H9 (cell line): ENCODE results near the gene OS9. TPM values are rescaled to one million over a fixed set of nuclear protein-coding genes. Genes with fewer than 3 reads are reported as not detected.

Experiments
- DNase-seq: peaks from one replicate; pipeline ENCODE4 v3.0.0-alpha.2; 2017
- H2AFZ ChIP-seq: one replicate; pipeline ENCODE4 v1.6.1; 2013; ENCODE audit warnings: mild to moderate bottlenecking, low read length, control low read depth, moderate library complexity
- H2AK5ac ChIP-seq: 2 replicates; pipeline ENCODE4 v1.6.1; 2013; ENCODE audit warnings: low read length, control low read depth, mixed read lengths; ENCODE audit not compliant: insufficient read length
- H2BK120ac ChIP-seq: one replicate; pipeline ENCODE4 v1.6.1; 2013; ENCODE audit warnings: low read depth, mild to moderate bottlenecking, low read length, control low read depth, inconsistent platforms; ENCODE audit not compliant: poor library complexity, severe bottlenecking
- H2BK12ac ChIP-seq: 2 replicates; pipeline ENCODE4 v1.6.1; 2013; ENCODE audit warnings: low read length, control low read depth, mixed read lengths, low read depth; ENCODE audit not compliant: insufficient read length
- H2BK15ac ChIP-seq: 2 replicates; pipeline ENCODE4 v1.6.1; 2013; ENCODE audit warnings: low read depth, low read length, control low read depth
- H2BK20ac ChIP-seq: one replicate; pipeline ENCODE4 v1.6.1; 2013; ENCODE audit warnings: low read depth, mild to moderate bottlenecking, low read length, control low read depth, inconsistent platforms; ENCODE audit not compliant: poor library complexity, severe bottlenecking
- H2BK5ac ChIP-seq: 2 replicates; pipeline ENCODE4 v1.6.1; 2013; ENCODE audit warnings: low read length, control low read depth, mixed read lengths; ENCODE audit not compliant: insufficient read length
- H3K14ac ChIP-seq: 2 replicates; pipeline ENCODE4 v1.6.1; 2013; ENCODE audit warnings: low read length, control low read depth; ENCODE audit not compliant: insufficient read depth
- H3K18ac ChIP-seq: 2 replicates; pipeline ENCODE4 v1.6.1; 2013; ENCODE audit warnings: low read depth, mild to moderate bottlenecking, mixed read lengths, low read length, control low read depth; ENCODE audit not compliant: insufficient read length
- H3K23ac ChIP-seq: 2 replicates; pipeline ENCODE4 v1.6.1; 2013; ENCODE audit warnings: low read length, control low read depth, mixed read lengths, low read depth; ENCODE audit not compliant: insufficient read length
- H3K23me2 ChIP-seq: 2 replicates; pipeline ENCODE4 v1.6.1; 2013; ENCODE audit warnings: low read depth, mild to moderate bottlenecking, mixed read lengths, low read length, control low read depth; ENCODE audit not compliant: insufficient read length, poor library complexity, severe bottlenecking
- H3K27ac ChIP-seq: 2 replicates; pipeline ENCODE4 v1.5.1; 2013; ENCODE audit warnings: low read length, control low read depth, mixed read lengths, low read depth; ENCODE audit not compliant: insufficient read length
- H3K27me3 ChIP-seq: 2 replicates; pipeline ENCODE4 v1.6.1; 2013; ENCODE audit warnings: low read length, control low read depth, inconsistent platforms; ENCODE audit not compliant: insufficient read depth
- H3K4ac ChIP-seq: 2 replicates; pipeline ENCODE4 v1.6.1; 2013; ENCODE audit warnings: low read depth, mild to moderate bottlenecking, control low read depth, inconsistent platforms, low read length, moderate library complexity
- H3K4me1 ChIP-seq: 2 replicates; pipeline ENCODE4 v1.6.1; 2013; ENCODE audit warnings: low read length, control low read depth, inconsistent platforms; ENCODE audit not compliant: insufficient read depth
- H3K4me2 ChIP-seq: 2 replicates; pipeline ENCODE4 v1.6.1; 2013; ENCODE audit warnings: low read length, control low read depth, mixed read lengths; ENCODE audit not compliant: insufficient read length, insufficient read depth
- H3K56ac ChIP-seq: 2 replicates; pipeline ENCODE4 v1.6.1; 2013; ENCODE audit warnings: low read depth, mild to moderate bottlenecking, mixed read lengths, low read length, control low read depth; ENCODE audit not compliant: insufficient read length
- H3K79me1 ChIP-seq: 2 replicates; pipeline ENCODE4 v1.6.1; 2013; ENCODE audit warnings: low read depth, mild to moderate bottlenecking, moderate library complexity, low read length, control low read depth, inconsistent platforms; ENCODE audit not compliant: insufficient read depth, poor library complexity, severe bottlenecking
- H3K79me2 ChIP-seq: 2 replicates; pipeline ENCODE4 v1.6.1; 2013; ENCODE audit warnings: low read length, control low read depth, inconsistent platforms; ENCODE audit not compliant: insufficient read depth
- H3K9ac ChIP-seq: 2 replicates; pipeline ENCODE4 v1.6.1; 2013; ENCODE audit warnings: low read length, control low read depth, mixed read lengths; ENCODE audit not compliant: insufficient read length; ENCODE audit errors: extremely low read depth
- H3K9me3 ChIP-seq: one replicate; pipeline ENCODE4 v1.6.1; 2013; ENCODE audit warnings: low read depth, low read length, inconsistent platforms; ENCODE audit not compliant: control insufficient read depth
- H3T11ph ChIP-seq: one replicate; pipeline ENCODE4 v1.6.1; 2013; ENCODE audit warnings: mild to moderate bottlenecking, low read length, control low read depth, inconsistent platforms
- H4K20me1 ChIP-seq: one replicate; pipeline ENCODE4 v1.6.1; 2013; ENCODE audit not compliant: control insufficient read depth, insufficient read length, insufficient read depth
- H4K5ac ChIP-seq: 2 replicates; pipeline ENCODE4 v1.6.1; 2013; ENCODE audit warnings: low read depth, mild to moderate bottlenecking, mixed read lengths, low read length, control low read depth; ENCODE audit not compliant: insufficient read length
- H4K8ac ChIP-seq: replicated peaks from 2 replicates; pipeline ENCODE4 v1.6.1; 2013; ENCODE audit warnings: low read length, control low read depth, mixed read lengths, low read depth; ENCODE audit not compliant: insufficient read length
- H4K91ac ChIP-seq: 2 replicates; pipeline ENCODE4 v1.6.1; 2013; ENCODE audit warnings: low read depth, mild to moderate bottlenecking, moderate library complexity, mixed read lengths, low read length, control low read depth; ENCODE audit not compliant: insufficient read length
- H3K27ac Mint-ChIP-seq, 3 experiments: 2 replicates in 2 of 3; 3 replicates in 1 of 3; pipeline ENCODE4 v1.8.0; 2020 to 2021; ENCODE audit warnings: mixed read lengths in 3 of 3, mild to moderate bottlenecking in 1 of 3, moderate library complexity in 1 of 3
- H3K27me3 Mint-ChIP-seq: 2 replicates; pipeline ENCODE4 v1.8.0; 2021; ENCODE audit warnings: low read depth, mild to moderate bottlenecking, moderate library complexity, mixed read lengths
- H3K36me3 Mint-ChIP-seq, 3 experiments: 2 replicates in 2 of 3; 3 replicates in 1 of 3; pipeline ENCODE4 v1.8.0; 2020 to 2021; ENCODE audit warnings: low read depth in 3 of 3, mixed read lengths in 3 of 3; ENCODE audit not compliant: insufficient read depth in 1 of 3
- H3K4me1 Mint-ChIP-seq, 2 experiments: 2 replicates each; pipeline ENCODE4 v1.8.0; 2020; ENCODE audit warnings: mixed read lengths in 2 of 2
- H3K4me3 Mint-ChIP-seq, 2 experiments: 2 replicates in 1 of 2; 3 replicates in 1 of 2; pipeline ENCODE4 v1.8.0; 2020 to 2021; ENCODE audit warnings: mild to moderate bottlenecking in 2 of 2, mixed read lengths in 2 of 2, moderate library complexity in 1 of 2
- H3K9me3 Mint-ChIP-seq, 2 experiments: 2 replicates in 1 of 2; 3 replicates in 1 of 2; pipeline ENCODE4 v1.8.0; 2020; ENCODE audit warnings: mild to moderate bottlenecking in 2 of 2, mixed read lengths in 2 of 2, moderate library complexity in 1 of 2
- CTCF ChIP-seq: fragments of 200-600 bp; sonication (generic); conservative IDR thresholded peaks from 3 replicates; pipeline ENCODE4 v1.8.0; 2021; ENCODE audit warnings: antibody characterized with exemption, mild to moderate bottlenecking
- WGBS: extraction: QIAGEN DNeasy Blood & Tissue Kit; methylation state at CpG from one replicate; pipeline ENCODE4 v1.1.7; 2013; ENCODE audit warnings: missing lambda C conversion rate, low lambda C conversion rate, mixed read lengths; ENCODE audit not compliant: insufficient read length; ENCODE audit errors: extremely low coverage; 5-methylcytosine and 5-hydroxymethylcytosine counted together
- total RNA-seq: library from RNA; stranded (reverse); gene quantifications from 2 replicates; pipeline ENCODE4 v1.2.1, GENCODE V29; 2021

OS9 gene
- total RNA-seq, 1 experiment from 2014 or later: 112 TPM

DNA sequence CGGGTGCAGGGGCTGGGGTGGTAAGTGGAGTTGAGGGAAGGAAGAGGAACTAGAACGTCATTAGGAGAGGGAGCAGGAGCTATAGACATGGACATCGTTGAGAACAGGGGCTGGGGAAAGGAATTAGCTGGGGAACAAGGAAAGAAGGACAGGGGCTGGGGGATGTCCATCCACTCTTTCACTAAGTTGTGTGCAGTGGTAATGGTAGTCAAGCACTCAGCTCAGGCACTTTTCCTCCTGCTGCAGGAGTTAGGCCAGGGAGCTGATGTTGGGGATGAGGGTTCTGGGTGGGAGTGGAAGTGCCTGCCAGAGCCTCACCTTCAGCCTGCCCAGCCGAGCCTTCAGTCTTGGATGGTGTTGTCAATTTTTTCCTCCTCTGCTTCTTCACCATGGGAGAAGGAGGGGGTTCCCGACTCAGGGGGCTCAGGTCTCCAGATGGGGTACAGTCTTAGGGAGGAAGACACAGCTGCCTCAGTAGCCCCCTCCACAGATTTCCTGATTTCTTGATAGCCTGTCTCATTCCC lies 35.5 kb downstream of the OS9 start:
- Mint-ChIP-seq H3K36me3 (peaks cover 0 to 2% (median 0%) of the 10 kb centered on the region in 3 experiments; a peak in 1 of 7 replicates), H3K4me3 (no peak overlapping the region; a peak in 1 of 5 replicates), H3K27me3 (peaks cover 97% of the 10 kb centered on the region), H3K9me3 (no peaks in the 10 kb centered on the region; a peak in 1 of 5 replicates), H3K4me1 (peaks cover 10 to 17% of the 10 kb centered on the region in 2 experiments), H3K27ac (no peak overlapping the region)
- Histone ChIP-seq H2BK5ac (no peak overlapping the region), H3K4me2 (no peak overlapping the region), H2AFZ (no peak overlapping the region), H3K27me3 (peaks cover 30% of the 10 kb centered on the region; the same call in 1 of the 2 replicates), H3K79me1 (no peaks in the 10 kb centered on the region), H3K79me2 (no peaks in the 10 kb centered on the region), H3K4me1 (no peaks in the 10 kb centered on the region; the same call in 1 of the 2 replicates), H3K27ac (no peak overlapping the region), H2BK15ac (no peak overlapping the region), H3K18ac (no peak overlapping the region), H2BK12ac (no peak overlapping the region), H3K9ac (no peak overlapping the region), H3K56ac (no peak overlapping the region), H3K23ac (no peak overlapping the region), H3K9me3 (no peaks in the 10 kb centered on the region), H3K14ac (no peak overlapping the region), H3K4ac (no peak overlapping the region), H2BK20ac (no peak overlapping the region), H3T11ph (no peak overlapping the region), H4K8ac (no peak overlapping the region), H4K5ac (no peak overlapping the region), H4K91ac (no peak overlapping the region), H2BK120ac (no peak overlapping the region), H3K23me2 (peaks cover 14% of the 10 kb centered on the region), H2AK5ac (no peak overlapping the region), H4K20me1 (no peaks in the 10 kb centered on the region)
- no peak for TF ChIP-seq CTCF
- no CpG with 5 or more reads among the region's 5 CpGs for WGBS
- peak; percentile 13 for DNase-seq
